Middle frontal gyrus (tissue), 1 donor: Measurements from ENCODE around the gene FARP2.
"Not testable (repeated sequence)": the region's sequence is repeated elsewhere in the genome, so short reads cannot be mapped to it uniquely, and the experiment has no call there.

ENCODE experiments used
- DNase-seq: peaks from one replicate; pipeline ENCODE4 v3.0.0-alpha.2; 2015; ENCODE audit warnings: low spot score; ENCODE audit errors: extremely low spot score

FARP2 gene

DNA sequence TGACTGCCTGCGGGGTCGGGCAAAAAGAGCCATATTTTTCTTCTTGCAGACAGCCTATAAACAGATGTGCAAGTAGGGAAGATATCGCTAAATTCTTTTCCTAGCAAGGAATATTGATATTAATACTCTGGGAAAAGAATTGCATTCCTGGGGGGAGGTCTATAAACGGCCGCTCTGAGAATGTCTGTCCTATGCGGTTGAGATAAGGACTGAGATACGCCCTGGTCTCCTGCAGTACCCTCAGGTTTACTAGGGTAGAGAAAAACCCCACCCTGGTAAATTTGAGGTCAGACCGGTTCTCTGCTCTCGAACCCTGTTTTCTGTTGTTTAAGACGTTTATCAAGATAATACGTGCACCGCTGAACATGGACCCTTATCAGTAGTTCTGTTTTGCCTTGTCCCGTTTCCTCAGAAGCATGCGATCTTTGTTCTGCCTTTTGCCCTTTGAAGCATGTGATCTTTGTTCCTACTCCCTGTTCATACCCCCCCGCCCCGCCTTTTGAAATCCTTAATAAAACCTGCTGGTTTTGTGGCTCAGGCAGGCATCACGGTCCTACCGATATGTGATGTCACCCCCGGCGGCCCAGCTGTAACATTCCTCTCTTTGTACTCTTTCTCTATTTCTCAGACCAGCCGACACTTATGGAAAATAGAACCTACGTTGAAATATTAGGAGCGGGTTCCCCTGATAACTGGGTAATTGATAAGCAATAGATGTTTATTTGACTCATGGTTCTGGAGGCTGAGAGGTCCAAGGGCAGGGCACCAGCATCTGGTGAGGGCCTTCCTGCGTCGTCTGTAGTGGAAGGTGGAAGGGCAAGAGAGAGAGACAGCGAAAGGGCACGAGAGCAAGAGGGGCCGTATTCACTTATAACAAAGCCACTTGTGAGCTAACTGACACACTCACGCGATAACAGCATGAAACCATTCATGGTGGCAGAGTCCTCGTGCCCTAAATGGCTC is 170.0 kb downstream of the FARP2 start:
- DNase-seq = not testable (repeated sequence)

GRCh38 chr2:241530571-241530970 is 174.5 kb downstream of the FARP2 start:
- no peak for DNase-seq

DNA sequence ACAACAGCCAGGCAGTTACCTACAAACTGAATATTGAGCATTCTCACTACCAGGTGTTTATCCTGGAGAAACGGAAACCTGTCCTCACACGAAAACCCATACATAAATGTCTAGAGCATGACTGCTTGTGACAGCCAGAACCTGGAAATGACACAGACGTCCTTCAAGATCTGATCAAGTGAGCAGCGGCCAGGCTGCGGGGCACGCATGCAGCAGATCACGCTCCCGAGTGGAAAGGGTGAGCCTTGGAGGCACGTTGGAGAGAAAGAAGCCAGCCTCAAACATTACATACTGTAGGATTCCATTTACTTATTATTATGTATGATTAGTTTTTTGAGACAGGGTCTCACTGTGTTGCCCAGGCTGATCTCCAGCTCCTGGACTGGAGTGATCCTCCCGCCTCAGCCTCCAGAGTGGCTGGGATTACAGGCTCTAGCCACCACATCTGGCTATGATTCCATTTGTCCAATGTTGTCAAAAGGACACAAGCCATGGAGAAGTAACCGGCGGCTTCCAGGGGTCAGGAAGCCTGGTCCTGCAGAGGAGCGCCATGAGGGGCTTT is 175.2 kb downstream of the FARP2 start:
- DNase-seq = no peak

GRCh38 chr2:241532168-241532567 is 176.1 kb downstream of the FARP2 start:
- DNase-seq = no peak

- DNase-seq = no peak
These were observed 176.9 kb downstream of the FARP2 start for GRCh38 chr2:241532733-241533601.

DNA sequence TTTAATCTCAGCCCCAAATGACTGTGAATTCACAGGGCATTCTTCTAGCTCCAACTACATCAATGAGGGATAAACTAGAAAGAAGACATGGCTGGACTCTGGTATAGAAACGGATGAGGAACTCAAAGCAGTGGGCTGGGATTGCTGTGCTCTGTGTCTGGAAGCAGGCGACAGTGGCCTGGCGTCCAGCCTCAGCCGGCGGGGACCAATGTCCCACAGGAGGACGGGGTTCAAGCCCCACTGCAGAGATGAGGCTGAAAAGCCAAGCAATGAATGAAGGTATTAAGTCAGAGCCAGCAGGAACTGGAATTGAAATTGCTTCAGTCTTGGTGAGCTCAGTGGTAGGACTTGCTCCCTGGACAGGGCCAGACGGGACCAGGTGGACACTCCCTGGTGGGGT is 178.2 kb downstream of the FARP2 start:
- no peak for DNase-seq

GRCh38 chr2:241534701-241535375 is 178.8 kb downstream of the FARP2 start:
- DNase-seq = no peak

DNA sequence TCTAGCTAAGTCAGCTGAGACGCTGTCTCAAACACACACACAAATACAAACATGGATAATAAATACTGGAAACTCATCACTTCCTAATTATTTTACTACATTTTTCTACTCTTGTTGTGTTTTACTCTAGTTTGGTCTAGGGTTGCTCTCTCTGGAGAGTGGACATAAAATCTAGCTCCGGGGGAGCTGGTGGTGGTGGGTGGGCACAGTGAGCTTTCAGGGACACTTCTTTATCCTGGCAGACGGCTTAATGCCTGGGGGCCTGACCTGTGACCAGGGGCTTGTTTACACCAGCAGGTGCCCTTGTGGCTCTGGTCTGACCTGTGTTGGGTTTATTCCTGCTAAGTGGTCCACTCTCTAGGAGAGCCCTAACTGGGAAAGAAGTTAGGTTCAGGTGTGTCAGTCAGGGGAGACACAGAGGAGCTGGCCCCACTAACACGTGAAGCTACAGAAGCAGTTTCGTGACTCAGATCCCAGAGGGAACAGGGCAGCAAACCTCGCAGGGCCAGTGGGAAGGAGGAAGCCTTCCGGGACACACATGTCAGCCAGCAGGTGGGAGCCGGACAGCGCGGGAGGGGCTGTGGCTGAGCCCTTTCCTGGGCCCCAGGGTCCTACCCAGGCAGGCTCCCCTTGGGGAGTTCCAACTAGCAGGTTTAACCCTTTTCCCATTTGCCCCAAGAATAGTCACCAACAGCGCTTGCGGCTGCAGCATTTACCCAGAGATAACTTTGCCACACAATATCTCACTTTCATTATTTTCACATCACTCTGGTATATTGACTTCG is 180.0 kb downstream of the FARP2 start:
- DNase-seq = no peak

DNA sequence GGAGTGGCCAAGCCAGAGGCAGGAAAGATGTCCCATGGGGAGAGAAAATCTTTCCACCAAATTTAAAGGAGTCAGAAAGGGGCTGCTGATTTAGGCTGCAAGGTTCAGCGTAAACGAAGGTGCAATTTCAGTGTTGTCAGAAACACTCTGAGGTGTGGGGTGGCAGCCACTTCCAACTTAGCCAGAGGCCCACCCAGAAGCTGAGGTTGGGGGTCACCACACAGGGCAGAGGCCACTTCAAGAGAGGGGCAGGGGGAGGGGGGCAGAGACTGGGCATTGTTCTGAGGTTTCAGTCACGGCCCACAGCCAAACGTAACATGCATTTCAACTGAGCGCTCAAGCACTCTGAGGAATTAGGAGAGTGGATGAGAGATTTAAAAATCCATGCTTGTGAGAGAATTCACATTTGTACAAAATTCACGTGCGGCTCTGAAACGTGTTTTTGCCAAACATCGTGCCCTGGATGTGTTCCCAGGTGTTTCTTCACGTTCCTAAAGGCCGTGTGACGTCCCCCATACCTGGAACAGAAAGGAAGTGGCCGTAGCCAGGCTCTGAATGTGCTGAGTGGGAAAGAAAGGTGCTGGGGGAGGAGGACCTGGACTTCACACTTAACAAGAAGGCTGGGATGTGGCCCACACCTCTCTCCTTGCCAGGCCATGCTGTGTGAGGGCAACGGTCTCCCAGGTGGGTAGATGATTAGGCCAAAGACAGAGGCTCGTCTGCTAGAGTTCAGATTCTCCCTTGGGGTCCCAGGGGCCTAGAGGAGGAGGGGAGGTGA is 182.9 kb downstream of the FARP2 start:
- no peak for DNase-seq

GRCh38 chr2:241539616-241540374 is 183.7 kb downstream of the FARP2 start:
- no peak for DNase-seq

GRCh38 chr2:241540401-241540770 is 184.3 kb downstream of the FARP2 start:
- no peak for DNase-seq

DNA sequence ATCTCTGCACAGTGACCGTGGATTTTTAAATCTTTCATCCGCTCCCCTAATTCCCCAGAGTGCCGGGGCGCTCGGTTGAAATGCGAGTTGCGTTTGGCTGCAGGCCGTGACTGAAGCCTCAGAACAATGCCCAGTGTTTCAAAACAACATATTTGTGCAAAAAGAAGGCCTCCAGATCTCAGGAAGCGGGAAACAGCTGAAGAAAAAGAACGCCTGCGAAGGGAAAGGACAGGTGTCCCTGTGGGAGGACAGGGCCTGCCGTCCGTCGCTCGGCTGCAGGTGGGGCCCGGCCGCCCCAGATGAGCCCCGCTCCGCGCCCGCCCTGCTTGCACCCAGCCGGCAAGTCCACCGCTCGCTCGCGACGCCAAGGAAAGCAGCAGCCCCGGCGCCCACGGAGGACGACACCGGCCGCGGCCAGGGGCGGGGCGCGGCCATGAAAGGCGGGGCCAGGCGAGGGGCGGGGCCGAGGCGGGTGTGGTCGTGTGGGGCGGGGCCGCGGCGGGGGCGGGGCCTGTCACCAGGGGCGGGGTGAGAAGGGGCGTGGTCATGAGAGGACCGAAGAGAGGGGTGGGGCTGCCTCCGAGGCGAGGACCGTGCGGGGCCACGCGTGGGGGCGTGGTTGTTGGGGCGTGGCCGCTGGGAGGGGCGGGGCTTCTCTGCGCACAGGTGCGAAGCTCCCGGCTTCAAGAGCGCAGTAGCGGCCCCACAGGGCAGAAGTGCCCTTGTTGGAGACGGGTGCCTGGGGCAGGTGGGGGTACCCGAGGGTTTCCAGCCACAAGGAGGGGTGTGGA is 184.9 kb downstream of the FARP2 start:
- no peak for DNase-seq

DNA sequence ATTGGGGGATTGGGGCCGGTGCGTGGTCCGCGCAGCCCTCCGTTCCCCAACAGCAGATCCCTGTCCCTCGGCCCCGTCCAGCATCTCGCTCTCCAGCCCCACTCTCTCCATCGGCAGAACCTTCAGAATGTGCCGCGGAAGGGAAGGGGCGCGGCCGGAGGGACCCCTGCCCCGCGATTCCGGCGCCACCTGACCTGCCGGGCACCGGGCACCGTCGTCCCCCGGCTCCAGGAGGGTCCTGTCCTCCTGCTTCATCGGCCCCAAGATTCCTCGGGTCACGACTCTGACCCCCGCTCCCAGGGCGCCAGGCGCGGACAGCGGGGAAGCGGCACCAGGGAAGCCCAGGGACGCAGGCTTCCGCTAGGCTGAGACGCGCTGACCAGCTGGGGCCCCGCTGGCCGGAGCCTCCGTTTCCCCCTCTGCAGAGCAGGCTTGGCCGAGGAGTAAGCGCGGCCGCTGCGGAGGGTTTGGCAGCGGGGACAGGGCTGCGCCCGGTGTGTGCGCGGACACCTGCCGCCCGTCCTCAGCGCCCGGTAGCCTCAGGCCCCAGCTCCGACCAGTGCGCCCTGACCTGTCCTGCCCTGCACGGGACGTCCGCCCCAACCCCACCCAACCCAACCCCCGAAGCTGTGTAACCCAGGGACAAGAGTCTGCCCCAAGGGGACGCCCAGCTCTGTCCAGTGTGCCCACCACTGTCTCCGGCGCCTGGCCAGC is 185.6 kb downstream of the FARP2 start:
- DNase-seq = no peak

GRCh38 chr2:241542278-241542605 is 186.2 kb downstream of the FARP2 start:
- no peak for DNase-seq
